Thyroid gland (tissue), 4 donors: ENCODE results near the gene PLXNA1.

Experiments used
- CTCF ChIP-seq, 6 experiments: fragments of 200-600 bp in 3 of 6; fragments of 450-650 bp in 3 of 6; sonication (generic) in 3 of 6; IDR thresholded peaks; one replicate each; pipeline ENCODE4 v1.5.1; 2016 to 2019; ENCODE audit warnings: antibody characterized with exemption in 6 of 6, mild to moderate bottlenecking in 2 of 6, inconsistent platforms in 1 of 6, moderate library complexity in 1 of 6
- POLR2A ChIP-seq, 2 donors: fragments of 450-650 bp; IDR thresholded peaks; one replicate each; pipeline ENCODE4 v1.6.1; 2017; ENCODE audit warnings: antibody characterized with exemption in 2 of 2, mild to moderate bottlenecking in 2 of 2, moderate library complexity in 1 of 2

DNA sequence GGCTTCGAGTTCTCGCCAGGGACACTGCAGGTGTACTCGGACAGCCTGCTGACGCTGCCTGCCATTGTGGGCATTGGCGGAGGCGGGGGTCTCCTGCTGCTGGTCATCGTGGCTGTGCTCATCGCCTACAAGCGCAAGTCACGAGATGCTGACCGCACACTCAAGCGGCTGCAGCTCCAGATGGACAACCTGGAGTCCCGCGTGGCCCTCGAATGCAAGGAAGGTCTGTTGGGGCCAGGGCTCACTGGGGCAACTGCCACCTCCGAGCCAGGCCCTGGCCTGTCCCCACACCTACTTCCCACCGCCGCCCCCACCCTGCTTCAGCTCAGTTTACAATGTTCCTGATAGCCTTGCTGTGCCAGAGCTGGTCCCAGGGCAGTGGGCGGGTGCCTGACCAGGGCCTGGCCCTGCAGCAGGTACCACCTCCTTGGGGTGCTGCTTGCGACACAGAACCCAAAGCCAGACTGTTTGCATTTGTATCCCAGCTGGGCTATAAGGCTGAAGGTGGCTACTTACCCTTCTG lies 35.5 kb downstream of the PLXNA1 start:
- TF ChIP-seq CTCF (IDR thresholded peaks at IDR 0.05) (no peak), POLR2A (IDR thresholded peaks at IDR 0.05) (no peak)
